ENCODE measurements around the gene LAIR2.

The LAIR2 gene, protein sequence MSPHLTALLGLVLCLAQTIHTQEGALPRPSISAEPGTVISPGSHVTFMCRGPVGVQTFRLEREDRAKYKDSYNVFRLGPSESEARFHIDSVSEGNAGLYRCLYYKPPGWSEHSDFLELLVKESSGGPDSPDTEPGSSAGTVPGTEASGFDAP

GRCh38 chr19:54502518-54503048, at the start of gene LAIR2:
Gene LAIR2 (plus strand): TSS chr19:54502831. CDS start chr19:54502919, 88 bp downstream.
- Histone ChIP-seq H3K36me3 (ENCODE audit: control insufficient read depth in 5 of 5, insufficient read depth in 5 of 5, low read length in 5 of 5) (no peaks in the 10 kb centered on the region), H3K9ac (ENCODE audit: low read length in 5 of 5) (no peak within 1 kb of the TSS), H3K27me3 (ENCODE audit: control insufficient read depth in 5 of 5, insufficient read depth in 4 of 5, low read length in 5 of 5) (peaks cover 0 to 7% (median 0%) of the 10 kb centered on the region in 5 donors), H3K9me3 (ENCODE audit: control insufficient read depth in 5 of 5, low read length in 5 of 5) (no peaks in the 10 kb centered on the region), H3K4me3 (ENCODE audit: low read depth in 1 of 5, low read length in 5 of 5) (no peak within 1 kb of the TSS), H3K4me1 (ENCODE audit: control insufficient read depth in 5 of 5, insufficient read depth in 5 of 5, low read length in 5 of 5) (no peaks in the 10 kb centered on the region), H3K27ac (ENCODE audit: low read depth, low read length) (no peak within 1 kb of the TSS)

GRCh38 chr19:54453921-54454780, 48.5 kb upstream of the LAIR2 start:
- Histone ChIP-seq H3K27ac (ENCODE audit: low read depth, low read length) (no peak overlapping the region), H3K9me3 (ENCODE audit: control insufficient read depth in 5 of 5, low read length in 5 of 5) (no peaks in the 10 kb centered on the region), H3K4me3 (ENCODE audit: low read depth in 1 of 5, low read length in 5 of 5) (no peak overlapping the region), H3K36me3 (ENCODE audit: control insufficient read depth in 5 of 5, insufficient read depth in 5 of 5, low read length in 5 of 5) (peaks cover 3 to 83% (median 80%) of the 10 kb centered on the region in 5 donors), H3K9ac (ENCODE audit: low read length in 5 of 5) (peak overlapping the region in 1 of 5 donors; percentile 42), H3K4me1 (ENCODE audit: control insufficient read depth in 5 of 5, insufficient read depth in 5 of 5, low read length in 5 of 5) (peaks cover 2 to 27% (median 19%) of the 10 kb centered on the region in 5 donors), H3K27me3 (ENCODE audit: control insufficient read depth in 5 of 5, insufficient read depth in 4 of 5, low read length in 5 of 5) (no peaks in the 10 kb centered on the region)

GRCh38 chr19:54454781-54455675, 47.6 kb upstream of the LAIR2 start:
- Histone ChIP-seq H3K27me3 (ENCODE audit: control insufficient read depth in 5 of 5, insufficient read depth in 4 of 5, low read length in 5 of 5) (no peaks in the 10 kb centered on the region), H3K4me1 (ENCODE audit: control insufficient read depth in 5 of 5, insufficient read depth in 5 of 5, low read length in 5 of 5) (peaks cover 0 to 24% (median 20%) of the 10 kb centered on the region in 5 donors), H3K36me3 (ENCODE audit: control insufficient read depth in 5 of 5, insufficient read depth in 5 of 5, low read length in 5 of 5) (peaks cover 3 to 92% (median 89%) of the 10 kb centered on the region in 5 donors), H3K4me3 (ENCODE audit: low read depth in 1 of 5, low read length in 5 of 5) (no peak overlapping the region), H3K9me3 (ENCODE audit: control insufficient read depth in 5 of 5, low read length in 5 of 5) (no peaks in the 10 kb centered on the region), H3K9ac (ENCODE audit: low read length in 5 of 5) (no peak overlapping the region), H3K27ac (ENCODE audit: low read depth, low read length) (no peak overlapping the region)

- Histone ChIP-seq H3K4me3 (ENCODE audit: low read depth in 1 of 5, low read length in 5 of 5) (no peak overlapping the region), H3K27ac (ENCODE audit: low read depth, low read length) (no peak overlapping the region), H3K9ac (ENCODE audit: low read length in 5 of 5) (no peak overlapping the region), H3K4me1 (ENCODE audit: control insufficient read depth in 5 of 5, insufficient read depth in 5 of 5, low read length in 5 of 5) (peaks cover 0 to 17% (median 13%) of the 10 kb centered on the region in 5 donors), H3K9me3 (ENCODE audit: control insufficient read depth in 5 of 5, low read length in 5 of 5) (no peaks in the 10 kb centered on the region), H3K36me3 (ENCODE audit: control insufficient read depth in 5 of 5, insufficient read depth in 5 of 5, low read length in 5 of 5) (peaks cover 3 to 98% (median 96%) of the 10 kb centered on the region in 5 donors), H3K27me3 (ENCODE audit: control insufficient read depth in 5 of 5, insufficient read depth in 4 of 5, low read length in 5 of 5) (no peaks in the 10 kb centered on the region)
These were observed 46.7 kb upstream of the LAIR2 start for GRCh38 chr19:54455786-54456422.

- H3K36me3 ChIP-seq (ENCODE audit: control insufficient read depth in 5 of 5, insufficient read depth in 5 of 5, low read length in 5 of 5) = peaks cover 3 to 98% (median 97%) of the 10 kb centered on the region in 5 donors
- H3K9me3 ChIP-seq (ENCODE audit: control insufficient read depth in 5 of 5, low read length in 5 of 5) = no peaks in the 10 kb centered on the region
- H3K27me3 ChIP-seq (ENCODE audit: control insufficient read depth in 5 of 5, insufficient read depth in 4 of 5, low read length in 5 of 5) = no peaks in the 10 kb centered on the region
- H3K27ac ChIP-seq (ENCODE audit: low read depth, low read length) = no peak overlapping the region
- no peak overlapping the region for H3K9ac ChIP-seq (ENCODE audit: low read length in 5 of 5)
- peaks cover 0 to 16% (median 10%) of the 10 kb centered on the region in 5 donors for H3K4me1 ChIP-seq (ENCODE audit: control insufficient read depth in 5 of 5, insufficient read depth in 5 of 5, low read length in 5 of 5)
- H3K4me3 ChIP-seq (ENCODE audit: low read depth in 1 of 5, low read length in 5 of 5) = no peak overlapping the region
These were observed 45.9 kb upstream of the LAIR2 start for GRCh38 chr19:54456423-54457373.

GRCh38 chr19:54457773-54458647, 44.6 kb upstream of the LAIR2 start:
- H3K27ac ChIP-seq (ENCODE audit: low read depth, low read length) = no peak overlapping the region

DNA sequence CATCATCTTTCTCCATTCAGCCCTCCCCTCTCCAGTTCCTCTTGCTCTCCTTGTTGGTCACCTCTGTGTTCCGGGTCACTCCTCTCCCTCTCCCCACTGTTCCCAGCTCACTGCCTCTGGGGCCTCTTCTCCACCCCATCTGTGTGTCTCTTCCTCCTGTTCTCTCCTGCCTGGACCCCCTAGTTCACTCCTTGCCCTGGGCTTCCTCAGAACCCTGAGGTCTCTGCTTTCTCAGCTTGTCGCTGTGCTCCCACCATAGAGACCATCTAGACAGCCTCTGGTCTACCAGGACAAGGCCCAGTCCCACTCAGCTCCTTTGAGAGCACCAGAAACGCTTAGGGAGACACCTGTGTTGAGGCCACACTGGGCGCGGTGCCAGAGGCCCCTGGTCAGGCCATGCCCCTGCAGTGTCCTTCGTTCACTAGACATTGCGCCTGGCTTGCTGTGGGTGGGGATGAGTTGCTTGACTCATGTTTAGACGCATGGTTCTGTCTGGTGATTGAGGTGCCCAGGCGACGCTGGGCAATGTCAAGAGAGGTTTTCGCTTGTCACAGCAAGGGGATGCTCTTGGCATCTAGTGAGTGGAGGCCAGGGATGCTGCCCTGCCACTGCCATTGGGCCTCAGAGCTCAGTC, 43.9 kb upstream of the LAIR2 start:
- H3K36me3 ChIP-seq (ENCODE audit: control insufficient read depth in 5 of 5, insufficient read depth in 5 of 5, low read length in 5 of 5) = peaks cover 0 to 84% (median 80%) of the 10 kb centered on the region in 5 donors
- no peak overlapping the region for H3K4me3 ChIP-seq (ENCODE audit: low read depth in 1 of 5, low read length in 5 of 5)
- H3K4me1 ChIP-seq (ENCODE audit: control insufficient read depth in 5 of 5, insufficient read depth in 5 of 5, low read length in 5 of 5) = peaks cover 0 to 32% (median 25%) of the 10 kb centered on the region in 5 donors
- H3K9me3 ChIP-seq (ENCODE audit: control insufficient read depth in 5 of 5, low read length in 5 of 5) = no peaks in the 10 kb centered on the region
- no peaks in the 10 kb centered on the region for H3K27me3 ChIP-seq (ENCODE audit: control insufficient read depth in 5 of 5, insufficient read depth in 4 of 5, low read length in 5 of 5)
- H3K9ac ChIP-seq (ENCODE audit: low read length in 5 of 5) = no peak overlapping the region
- no peak overlapping the region for H3K27ac ChIP-seq (ENCODE audit: low read depth, low read length)

More at GRCh38 chr19:54457773-54458647, 44.6 kb upstream of the LAIR2 start:
- no peak overlapping the region for H3K9ac ChIP-seq (ENCODE audit: low read length in 5 of 5)
- H3K4me3 ChIP-seq (ENCODE audit: low read depth in 1 of 5, low read length in 5 of 5) = no peak overlapping the region
- H3K9me3 ChIP-seq (ENCODE audit: control insufficient read depth in 5 of 5, low read length in 5 of 5) = no peaks in the 10 kb centered on the region
- H3K36me3 ChIP-seq (ENCODE audit: control insufficient read depth in 5 of 5, insufficient read depth in 5 of 5, low read length in 5 of 5) = peaks cover 2 to 91% (median 88%) of the 10 kb centered on the region in 5 donors
- H3K4me1 ChIP-seq (ENCODE audit: control insufficient read depth in 5 of 5, insufficient read depth in 5 of 5, low read length in 5 of 5) = peaks cover 0 to 25% (median 23%) of the 10 kb centered on the region in 5 donors
- no peaks in the 10 kb centered on the region for H3K27me3 ChIP-seq (ENCODE audit: control insufficient read depth in 5 of 5, insufficient read depth in 4 of 5, low read length in 5 of 5)
